H9 (cell line): ENCODE data around the gene RNU4-1. TPM values are rescaled to one million over a fixed set of nuclear protein-coding genes. Genes with fewer than 3 reads are reported as not detected.

Experiments used
- DNase-seq: peaks from one replicate; pipeline ENCODE4 v3.0.0-alpha.2; 2017
- H2AFZ ChIP-seq: one replicate; pipeline ENCODE4 v1.6.1; 2013; ENCODE audit warnings: mild to moderate bottlenecking, low read length, control low read depth, moderate library complexity
- H2AK5ac ChIP-seq: 2 replicates; pipeline ENCODE4 v1.6.1; 2013; ENCODE audit warnings: low read length, control low read depth, mixed read lengths; ENCODE audit not compliant: insufficient read length
- H2BK120ac ChIP-seq: one replicate; pipeline ENCODE4 v1.6.1; 2013; ENCODE audit warnings: low read depth, mild to moderate bottlenecking, low read length, control low read depth, inconsistent platforms; ENCODE audit not compliant: poor library complexity, severe bottlenecking
- H2BK12ac ChIP-seq: 2 replicates; pipeline ENCODE4 v1.6.1; 2013; ENCODE audit warnings: low read length, control low read depth, mixed read lengths, low read depth; ENCODE audit not compliant: insufficient read length
- H2BK15ac ChIP-seq: 2 replicates; pipeline ENCODE4 v1.6.1; 2013; ENCODE audit warnings: low read depth, low read length, control low read depth
- H2BK20ac ChIP-seq: one replicate; pipeline ENCODE4 v1.6.1; 2013; ENCODE audit warnings: low read depth, mild to moderate bottlenecking, low read length, control low read depth, inconsistent platforms; ENCODE audit not compliant: poor library complexity, severe bottlenecking
- H2BK5ac ChIP-seq: 2 replicates; pipeline ENCODE4 v1.6.1; 2013; ENCODE audit warnings: low read length, control low read depth, mixed read lengths; ENCODE audit not compliant: insufficient read length
- H3K14ac ChIP-seq: 2 replicates; pipeline ENCODE4 v1.6.1; 2013; ENCODE audit warnings: low read length, control low read depth; ENCODE audit not compliant: insufficient read depth
- H3K18ac ChIP-seq: 2 replicates; pipeline ENCODE4 v1.6.1; 2013; ENCODE audit warnings: low read depth, mild to moderate bottlenecking, mixed read lengths, low read length, control low read depth; ENCODE audit not compliant: insufficient read length
- H3K23ac ChIP-seq: 2 replicates; pipeline ENCODE4 v1.6.1; 2013; ENCODE audit warnings: low read length, control low read depth, mixed read lengths, low read depth; ENCODE audit not compliant: insufficient read length
- H3K23me2 ChIP-seq: 2 replicates; pipeline ENCODE4 v1.6.1; 2013; ENCODE audit warnings: low read depth, mild to moderate bottlenecking, mixed read lengths, low read length, control low read depth; ENCODE audit not compliant: insufficient read length, poor library complexity, severe bottlenecking
- H3K27ac ChIP-seq: 2 replicates; pipeline ENCODE4 v1.5.1; 2013; ENCODE audit warnings: low read length, control low read depth, mixed read lengths, low read depth; ENCODE audit not compliant: insufficient read length
- H3K27me3 ChIP-seq: 2 replicates; pipeline ENCODE4 v1.6.1; 2013; ENCODE audit warnings: low read length, control low read depth, inconsistent platforms; ENCODE audit not compliant: insufficient read depth
- H3K4ac ChIP-seq: 2 replicates; pipeline ENCODE4 v1.6.1; 2013; ENCODE audit warnings: low read depth, mild to moderate bottlenecking, control low read depth, inconsistent platforms, low read length, moderate library complexity
- H3K4me1 ChIP-seq: 2 replicates; pipeline ENCODE4 v1.6.1; 2013; ENCODE audit warnings: low read length, control low read depth, inconsistent platforms; ENCODE audit not compliant: insufficient read depth
- H3K4me2 ChIP-seq: 2 replicates; pipeline ENCODE4 v1.6.1; 2013; ENCODE audit warnings: low read length, control low read depth, mixed read lengths; ENCODE audit not compliant: insufficient read length, insufficient read depth
- H3K56ac ChIP-seq: 2 replicates; pipeline ENCODE4 v1.6.1; 2013; ENCODE audit warnings: low read depth, mild to moderate bottlenecking, mixed read lengths, low read length, control low read depth; ENCODE audit not compliant: insufficient read length
- H3K79me1 ChIP-seq: 2 replicates; pipeline ENCODE4 v1.6.1; 2013; ENCODE audit warnings: low read depth, mild to moderate bottlenecking, moderate library complexity, low read length, control low read depth, inconsistent platforms; ENCODE audit not compliant: insufficient read depth, poor library complexity, severe bottlenecking
- H3K79me2 ChIP-seq: 2 replicates; pipeline ENCODE4 v1.6.1; 2013; ENCODE audit warnings: low read length, control low read depth, inconsistent platforms; ENCODE audit not compliant: insufficient read depth
- H3K9ac ChIP-seq: 2 replicates; pipeline ENCODE4 v1.6.1; 2013; ENCODE audit warnings: low read length, control low read depth, mixed read lengths; ENCODE audit not compliant: insufficient read length; ENCODE audit errors: extremely low read depth
- H3K9me3 ChIP-seq: one replicate; pipeline ENCODE4 v1.6.1; 2013; ENCODE audit warnings: low read depth, low read length, inconsistent platforms; ENCODE audit not compliant: control insufficient read depth
- H3T11ph ChIP-seq: one replicate; pipeline ENCODE4 v1.6.1; 2013; ENCODE audit warnings: mild to moderate bottlenecking, low read length, control low read depth, inconsistent platforms
- H4K20me1 ChIP-seq: one replicate; pipeline ENCODE4 v1.6.1; 2013; ENCODE audit not compliant: control insufficient read depth, insufficient read length, insufficient read depth
- H4K5ac ChIP-seq: 2 replicates; pipeline ENCODE4 v1.6.1; 2013; ENCODE audit warnings: low read depth, mild to moderate bottlenecking, mixed read lengths, low read length, control low read depth; ENCODE audit not compliant: insufficient read length
- H4K8ac ChIP-seq: replicated peaks from 2 replicates; pipeline ENCODE4 v1.6.1; 2013; ENCODE audit warnings: low read length, control low read depth, mixed read lengths, low read depth; ENCODE audit not compliant: insufficient read length
- H4K91ac ChIP-seq: 2 replicates; pipeline ENCODE4 v1.6.1; 2013; ENCODE audit warnings: low read depth, mild to moderate bottlenecking, moderate library complexity, mixed read lengths, low read length, control low read depth; ENCODE audit not compliant: insufficient read length
- H3K27ac Mint-ChIP-seq, 3 experiments: 2 replicates in 2 of 3; 3 replicates in 1 of 3; pipeline ENCODE4 v1.8.0; 2020 to 2021; ENCODE audit warnings: mixed read lengths in 3 of 3, mild to moderate bottlenecking in 1 of 3, moderate library complexity in 1 of 3
- H3K27me3 Mint-ChIP-seq: 2 replicates; pipeline ENCODE4 v1.8.0; 2021; ENCODE audit warnings: low read depth, mild to moderate bottlenecking, moderate library complexity, mixed read lengths
- H3K36me3 Mint-ChIP-seq, 3 experiments: 2 replicates in 2 of 3; 3 replicates in 1 of 3; pipeline ENCODE4 v1.8.0; 2020 to 2021; ENCODE audit warnings: low read depth in 3 of 3, mixed read lengths in 3 of 3; ENCODE audit not compliant: insufficient read depth in 1 of 3
- H3K4me1 Mint-ChIP-seq, 2 experiments: 2 replicates each; pipeline ENCODE4 v1.8.0; 2020; ENCODE audit warnings: mixed read lengths in 2 of 2
- H3K4me3 Mint-ChIP-seq, 2 experiments: 2 replicates in 1 of 2; 3 replicates in 1 of 2; pipeline ENCODE4 v1.8.0; 2020 to 2021; ENCODE audit warnings: mild to moderate bottlenecking in 2 of 2, mixed read lengths in 2 of 2, moderate library complexity in 1 of 2
- H3K9me3 Mint-ChIP-seq, 2 experiments: 2 replicates in 1 of 2; 3 replicates in 1 of 2; pipeline ENCODE4 v1.8.0; 2020; ENCODE audit warnings: mild to moderate bottlenecking in 2 of 2, mixed read lengths in 2 of 2, moderate library complexity in 1 of 2
- CTCF ChIP-seq: fragments of 200-600 bp; sonication (generic); conservative IDR thresholded peaks from 3 replicates; pipeline ENCODE4 v1.8.0; 2021; ENCODE audit warnings: antibody characterized with exemption, mild to moderate bottlenecking
- WGBS: extraction: QIAGEN DNeasy Blood & Tissue Kit; methylation state at CpG from one replicate; pipeline ENCODE4 v1.1.7; 2013; ENCODE audit warnings: missing lambda C conversion rate, low lambda C conversion rate, mixed read lengths; ENCODE audit not compliant: insufficient read length; ENCODE audit errors: extremely low coverage; 5-methylcytosine and 5-hydroxymethylcytosine counted together
- total RNA-seq: library from RNA; stranded (reverse); gene quantifications from 2 replicates; pipeline ENCODE4 v1.2.1, GENCODE V29; 2021

RNU4-1 gene
- total RNA-seq, 1 experiment from 2014 or later = 3,262 TPM

GRCh38 chr12:120316798-120317223 lies 23.8 kb upstream of the RNU4-1 start:
- Mint-ChIP-seq H3K4me3 (peak overlapping the region; percentile 74 to 86), H3K27ac (peak overlapping the region; percentile 84 to 97 (median 97); a peak in 5 of 7 replicates), H3K27me3 (peaks cover 12% of the 10 kb centered on the region), H3K4me1 (peaks cover 10 to 11% of the 10 kb centered on the region in 2 experiments), H3K36me3 (no peaks in the 10 kb centered on the region), H3K9me3 (no peaks in the 10 kb centered on the region)
- Histone ChIP-seq H3K27ac (no peak overlapping the region), H3K23me2 (peaks cover 3% of the 10 kb centered on the region), H3K9ac (peak overlapping the region; percentile 30), H2BK12ac (no peak overlapping the region), H3K4me1 (no peaks in the 10 kb centered on the region), H2AFZ (no peak overlapping the region), H4K91ac (no peak overlapping the region), H4K5ac (no peak overlapping the region), H3K56ac (no peak overlapping the region), H2BK20ac (no peak overlapping the region), H3T11ph (no peak overlapping the region), H3K79me2 (no peaks in the 10 kb centered on the region), H2BK15ac (no peak overlapping the region), H4K20me1 (no peaks in the 10 kb centered on the region), H3K4me2 (peak overlapping the region; percentile 66), H3K79me1 (no peaks in the 10 kb centered on the region), H3K14ac (no peak overlapping the region), H3K27me3 (no peaks in the 10 kb centered on the region), H3K9me3 (no peaks in the 10 kb centered on the region), H2AK5ac (no peak overlapping the region), H2BK5ac (no peak overlapping the region), H2BK120ac (no peak overlapping the region), H3K18ac (no peak overlapping the region), H3K4ac (no peak overlapping the region), H3K23ac (no peak overlapping the region), H4K8ac (no peak overlapping the region)
- no CpG with 5 or more reads among the region's 9 CpGs for WGBS
- no peak for DNase-seq
- no peak for TF ChIP-seq CTCF
